ENCODE results near the gene ID1.

ID1 gene

DNA sequence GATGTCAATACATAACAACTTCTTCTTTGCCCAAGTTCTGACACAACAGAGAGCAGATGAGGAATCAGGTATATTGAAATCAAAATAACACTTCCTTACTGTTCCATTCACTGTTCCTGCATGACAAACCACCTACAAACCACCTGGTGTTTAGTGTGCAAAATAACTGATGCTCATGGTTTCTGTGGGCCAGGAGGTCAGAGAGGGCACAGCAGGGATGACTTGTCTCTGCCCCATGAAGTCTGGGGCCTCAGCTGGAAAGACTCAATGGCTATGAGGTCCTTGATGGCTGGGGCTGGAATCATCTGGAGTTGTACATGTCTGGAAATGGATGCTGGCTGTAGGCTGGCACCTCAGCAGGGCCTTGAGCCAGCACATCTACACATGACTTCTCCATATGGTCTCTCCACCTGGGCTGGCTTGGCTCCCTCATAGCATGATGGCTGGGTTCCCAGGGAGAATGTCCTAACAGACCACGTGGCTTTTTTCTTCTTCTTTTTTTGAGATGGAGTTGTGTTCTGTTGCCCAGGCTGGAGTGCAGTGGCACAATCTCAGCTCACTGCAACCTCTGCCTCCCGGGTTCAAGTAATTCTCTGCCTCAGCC lies 25.2 kb downstream of the ID1 start:
- TF ChIP-seq, protein P1, sequence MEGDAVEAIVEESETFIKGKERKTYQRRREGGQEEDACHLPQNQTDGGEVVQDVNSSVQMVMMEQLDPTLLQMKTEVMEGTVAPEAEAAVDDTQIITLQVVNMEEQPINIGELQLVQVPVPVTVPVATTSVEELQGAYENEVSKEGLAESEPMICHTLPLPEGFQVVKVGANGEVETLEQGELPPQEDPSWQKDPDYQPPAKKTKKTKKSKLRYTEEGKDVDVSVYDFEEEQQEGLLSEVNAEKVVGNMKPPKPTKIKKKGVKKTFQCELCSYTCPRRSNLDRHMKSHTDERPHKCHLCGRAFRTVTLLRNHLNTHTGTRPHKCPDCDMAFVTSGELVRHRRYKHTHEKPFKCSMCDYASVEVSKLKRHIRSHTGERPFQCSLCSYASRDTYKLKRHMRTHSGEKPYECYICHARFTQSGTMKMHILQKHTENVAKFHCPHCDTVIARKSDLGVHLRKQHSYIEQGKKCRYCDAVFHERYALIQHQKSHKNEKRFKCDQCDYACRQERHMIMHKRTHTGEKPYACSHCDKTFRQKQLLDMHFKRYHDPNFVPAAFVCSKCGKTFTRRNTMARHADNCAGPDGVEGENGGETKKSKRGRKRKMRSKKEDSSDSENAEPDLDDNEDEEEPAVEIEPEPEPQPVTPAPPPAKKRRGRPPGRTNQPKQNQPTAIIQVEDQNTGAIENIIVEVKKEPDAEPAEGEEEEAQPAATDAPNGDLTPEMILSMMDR (IDR thresholded peaks at IDR 0.05; ENCODE audit: low read depth, low read length) = no peak
- no peak overlapping the region for H3K4me3 ChIP-seq (replicated peaks in 1 of 2; ENCODE audit: low read depth in 2 of 2, low read length in 2 of 2)
- no peak for DNase-seq (ENCODE audit: low read depth in 2 of 2)

DNA sequence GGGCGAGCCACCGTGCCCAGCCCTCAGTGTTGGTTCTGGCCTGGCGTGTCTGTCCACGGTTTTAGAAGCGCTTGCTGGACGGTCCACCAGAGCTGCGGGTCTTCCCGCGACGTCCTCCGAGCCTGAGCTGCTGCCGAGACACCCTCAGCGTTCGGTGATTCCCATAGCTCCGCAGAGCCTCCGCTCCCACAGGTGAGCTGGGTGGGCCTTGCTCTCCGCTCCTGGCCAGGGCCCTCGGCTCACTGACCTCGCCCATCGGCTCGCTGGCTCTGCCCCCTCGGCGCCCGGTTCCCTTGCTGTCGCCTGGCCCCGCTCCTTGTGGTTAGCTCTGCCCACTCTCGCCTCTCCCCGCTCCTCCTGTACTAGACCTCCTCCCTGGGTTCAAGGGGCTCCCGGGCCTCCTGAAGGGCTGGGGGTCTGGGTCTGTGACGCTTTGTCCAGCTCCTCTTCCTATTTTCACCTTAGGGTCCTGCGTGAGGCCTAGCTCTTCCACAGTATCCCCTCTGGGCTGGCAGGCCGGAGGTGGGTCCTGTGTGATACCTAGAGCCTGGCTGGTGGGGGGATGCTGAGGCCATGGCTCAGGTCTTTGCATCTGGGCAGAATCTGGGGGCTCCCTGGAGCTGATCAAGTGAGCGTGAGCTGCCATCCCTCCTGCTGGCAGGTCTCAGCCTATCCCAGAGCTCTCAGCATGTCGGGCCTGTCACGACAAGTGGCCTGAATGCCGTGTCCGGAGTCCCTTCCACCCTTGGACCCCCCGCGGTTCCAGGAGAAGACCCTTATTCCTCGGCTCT lies 27.7 kb downstream of the ID1 start:
- DNase-seq (ENCODE audit: low read depth in 2 of 2) = no peak
- TF ChIP-seq, protein P1 (IDR thresholded peaks at IDR 0.05; ENCODE audit: low read depth, low read length) = no peak

DNA sequence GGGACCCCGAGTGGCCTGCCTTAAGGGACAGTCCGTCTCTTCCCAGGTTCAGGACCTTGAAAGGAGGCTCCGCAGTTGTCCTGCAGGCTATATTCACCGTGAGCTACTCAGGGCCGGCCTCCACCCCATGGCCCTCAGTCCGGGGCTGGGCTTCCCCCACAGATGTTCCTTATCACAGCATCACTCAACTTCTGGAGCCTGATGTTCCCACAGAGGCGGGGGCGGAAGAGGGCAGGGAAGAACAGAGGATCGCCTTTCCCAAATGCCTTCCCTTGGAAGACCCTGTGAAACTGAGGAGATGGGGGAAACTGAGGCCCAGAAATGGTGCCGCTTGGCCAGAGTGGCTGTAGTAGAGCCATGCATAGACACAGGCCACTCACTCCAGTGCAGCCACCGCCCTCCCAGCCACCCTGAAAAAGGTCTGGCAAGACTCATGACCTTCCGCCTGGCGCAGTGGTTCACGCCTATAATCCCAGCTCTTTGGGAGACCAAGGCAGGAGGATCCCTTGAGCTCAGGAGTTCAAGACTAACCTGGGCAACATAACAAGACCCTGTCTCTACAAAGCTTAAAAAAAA lies 28.3 kb downstream of the ID1 start:
- TF ChIP-seq, protein P1 (IDR thresholded peaks at IDR 0.05; ENCODE audit: low read depth, low read length) = no peak
- peak in 1 of 2 donors; percentile 39 for DNase-seq (ENCODE audit: low read depth in 2 of 2)
- no peak overlapping the region for H3K4me3 ChIP-seq (replicated peaks in 1 of 2; ENCODE audit: low read depth in 2 of 2, low read length in 2 of 2)

More for the DNA sequence above, 27.7 kb downstream of the ID1 start:
- H3K4me3 ChIP-seq (replicated peaks in 1 of 2; ENCODE audit: low read depth in 2 of 2, low read length in 2 of 2) = no peak overlapping the region

DNA sequence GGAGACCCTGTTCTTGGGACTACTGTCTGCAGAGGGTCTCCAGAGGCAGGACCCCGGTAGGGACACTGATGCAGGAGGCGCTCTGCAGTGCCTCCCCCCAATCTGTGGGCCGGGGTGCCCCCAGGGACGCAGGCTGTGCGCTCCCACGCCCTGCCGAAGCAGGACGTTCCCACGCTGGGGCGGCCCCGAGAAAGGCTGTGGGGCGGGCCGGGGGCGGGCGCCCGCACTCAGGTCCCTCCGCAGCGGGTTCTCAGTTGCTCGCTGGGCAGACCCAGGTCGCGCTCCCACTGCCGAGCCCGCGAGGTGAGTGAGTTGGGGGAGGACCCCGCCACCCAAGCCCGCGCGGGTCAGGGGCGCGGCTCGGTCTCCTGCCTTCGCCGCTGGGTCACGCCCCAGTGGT lies 32.6 kb downstream of the ID1 start, which contains the start of gene COX4I2:
Gene COX4I2 (plus strand): TSS at position 253 of the 400 bp plus-strand sequence. CDS start 1,106 bp downstream, outside the sequence.
- no peak within 1 kb of the TSS for H3K4me3 ChIP-seq (replicated peaks in 1 of 2; ENCODE audit: low read depth in 2 of 2, low read length in 2 of 2)
- DNase-seq (ENCODE audit: low read depth in 2 of 2) = no peak
- TF ChIP-seq, protein P1 (IDR thresholded peaks at IDR 0.05; ENCODE audit: low read depth, low read length) = no peak

DNA sequence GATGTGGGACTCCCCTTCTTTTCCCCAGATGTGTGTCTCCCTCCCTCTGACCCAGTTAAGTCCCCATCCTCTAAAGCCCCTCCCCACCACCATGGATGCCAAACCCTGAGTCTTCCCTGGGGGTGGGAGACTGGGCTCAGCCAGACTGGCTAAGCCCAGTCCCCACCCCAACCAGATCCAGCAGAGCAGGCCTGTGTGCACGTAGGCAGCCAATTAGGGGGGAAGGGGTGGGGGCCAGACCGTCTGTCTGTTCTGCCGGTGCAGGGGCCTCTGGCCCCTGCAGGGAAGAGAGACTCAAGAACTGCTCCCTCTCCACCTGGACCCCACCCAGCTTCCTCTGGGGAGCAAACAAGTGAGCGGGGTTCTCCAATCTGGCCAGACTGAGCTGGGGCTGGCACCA lies 33.2 kb downstream of the ID1 start:
- TF ChIP-seq, protein P1 (IDR thresholded peaks at IDR 0.05; ENCODE audit: low read depth, low read length) = no peak
- no peak for DNase-seq (ENCODE audit: low read depth in 2 of 2)
- no peak overlapping the region for H3K4me3 ChIP-seq (replicated peaks in 1 of 2; ENCODE audit: low read depth in 2 of 2, low read length in 2 of 2)

DNA sequence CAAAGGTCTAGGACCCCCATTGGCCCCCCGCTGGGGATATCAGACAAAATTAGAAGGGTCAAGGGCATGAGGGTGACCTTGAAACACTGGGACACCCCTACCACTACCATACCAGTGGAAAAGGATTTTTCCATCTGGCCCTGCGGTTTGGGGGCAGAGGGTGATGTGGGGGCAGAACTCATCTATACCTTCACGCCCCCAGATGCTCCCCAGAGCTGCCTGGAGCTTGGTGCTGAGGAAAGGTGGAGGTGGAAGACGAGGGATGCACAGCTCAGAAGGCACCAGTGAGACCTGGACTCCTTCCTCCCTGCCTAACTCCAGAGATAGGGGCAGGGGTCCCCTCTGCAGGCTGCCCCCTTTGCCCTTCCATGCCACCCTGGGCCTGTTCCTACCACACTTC lies 33.7 kb downstream of the ID1 start:
- no peak overlapping the region for H3K4me3 ChIP-seq (replicated peaks in 1 of 2; ENCODE audit: low read depth in 2 of 2, low read length in 2 of 2)
- TF ChIP-seq, protein P1 (IDR thresholded peaks at IDR 0.05; ENCODE audit: low read depth, low read length) = no peak
- DNase-seq (ENCODE audit: low read depth in 2 of 2) = no peak
